Activated CD4-positive, alpha-beta T cell treated with anti-CD3 and anti-CD28 coated beads for 36 hours (primary cell): Measurements from ENCODE around the gene FLAD1. TPM values are rescaled to one million over a fixed set of nuclear protein-coding genes. Genes with fewer than 3 reads are reported as not detected.
A peak's percentile ranks its signal among the peaks of the same experiment; 100 is the strongest.
"Not testable (repeated sequence)": the region's sequence is repeated elsewhere in the genome, so short reads cannot be mapped to it uniquely, and the experiment has no call there.

Experiments
- ATAC-seq: fragments of 200-7000 bp; cut with Tn5 transposase; one replicate; pipeline ENCODE4 v1.10.0; 2021; ENCODE audit warnings: mild to moderate bottlenecking, moderate library complexity
- CTCF ChIA-PET: fragments of 350-600 bp; sonication (Branson Sonifier 250); formaldehyde crosslinking; loops from one replicate; lab custom pipeline; 2021; ENCODE audit warnings: antibody characterized with exemption; lab: Charles Lee
- POLR2A ChIA-PET: fragments of 350-600 bp; sonication (Branson Sonifier 250); formaldehyde crosslinking; loops from one replicate; lab custom pipeline; 2021; ENCODE audit warnings: antibody characterized with exemption, inconsistent platforms; lab: Charles Lee
- DNase-seq: peaks from one replicate; pipeline ENCODE4 v3.0.0-alpha.2; 2020
- H3K27ac Mint-ChIP-seq: one replicate; pipeline ENCODE4 v1.8.0; 2021; ENCODE audit warnings: mixed read lengths
- H3K27me3 Mint-ChIP-seq: one replicate; pipeline ENCODE4 v1.8.0; 2021; ENCODE audit warnings: mixed read lengths
- H3K36me3 Mint-ChIP-seq: one replicate; pipeline ENCODE4 v1.8.0; 2021; ENCODE audit warnings: low read depth, mixed read lengths
- H3K4me1 Mint-ChIP-seq: one replicate; pipeline ENCODE4 v1.8.0; 2021; ENCODE audit warnings: mixed read lengths
- H3K4me3 Mint-ChIP-seq: one replicate; pipeline ENCODE4 v1.8.0; 2021; ENCODE audit warnings: mild to moderate bottlenecking, moderate library complexity, mixed read lengths
- H3K9me3 Mint-ChIP-seq: one replicate; pipeline ENCODE4 v1.8.0; 2021; ENCODE audit warnings: low read depth, mixed read lengths
- intact Hi-C, 2 experiments: fragments of 100-400 bp; cut with DNase I in 1 of 2; cut with micrococcal nuclease in 1 of 2; formaldehyde crosslinking; loops; one replicate each; pipeline versions ENCODE4 v1.14.2 to v1.15.1; 2022 to 2024; cut with DNase I, micrococcal nuclease
- total RNA-seq, 2 experiments: library from RNA; stranded (reverse); gene quantifications; one replicate each; pipeline ENCODE4 v1.2.3, GENCODE V29; 2021

FLAD1 gene
- total RNA-seq, 2 experiments from 2014 or later, result 38.0 to 42.4 TPM

DNA sequence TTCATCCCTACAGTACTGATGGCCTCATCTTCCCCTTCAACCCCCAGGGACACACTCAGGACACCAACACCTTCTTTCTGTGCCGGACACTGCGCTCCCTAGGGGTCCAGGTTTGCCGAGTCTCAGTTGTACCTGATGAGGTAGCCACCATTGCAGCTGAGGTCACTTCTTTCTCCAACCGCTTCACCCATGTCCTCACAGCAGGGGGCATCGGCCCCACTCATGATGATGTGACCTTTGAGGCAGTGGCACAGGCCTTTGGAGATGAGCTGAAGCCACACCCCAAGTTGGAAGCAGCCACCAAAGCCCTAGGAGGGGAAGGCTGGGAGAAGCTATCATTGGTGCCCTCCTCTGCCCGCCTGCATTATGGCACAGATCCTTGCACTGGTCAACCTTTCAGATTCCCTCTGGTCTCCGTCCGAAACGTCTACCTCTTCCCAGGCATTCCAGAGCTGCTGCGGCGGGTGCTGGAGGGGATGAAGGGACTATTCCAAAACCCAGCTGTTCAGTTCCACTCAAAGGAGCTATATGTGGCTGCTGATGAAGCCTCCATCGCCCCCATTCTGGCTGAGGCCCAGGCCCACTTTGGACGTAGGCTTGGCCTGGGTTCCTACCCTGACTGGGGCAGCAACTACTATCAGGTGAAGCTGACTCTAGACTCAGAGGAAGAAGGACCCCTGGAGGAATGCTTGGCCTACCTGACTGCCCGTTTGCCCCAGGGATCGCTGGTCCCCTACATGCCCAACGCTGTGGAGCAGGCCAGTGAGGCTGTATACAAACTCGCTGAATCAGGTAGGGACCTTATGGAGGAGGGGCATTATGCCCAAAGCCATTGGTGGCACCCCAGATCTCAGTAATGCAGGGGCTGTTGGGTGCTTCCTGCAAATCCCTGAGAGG is 5.2 kb downstream of the FLAD1 start:
- no peak overlapping the region for H3K4me3 Mint-ChIP-seq
- CTCF ChIA-PET, result interaction anchor here (1.0 to 2.2 kb wide), 5 partner anchors 10 to 52 kb away, joined by 3 to 9 read pairs (median 3); partner anchors contain the start of gene PYGO2
- H3K36me3 Mint-ChIP-seq, result peaks cover 23% of the 10 kb centered on the region
- peaks cover 19% of the 10 kb centered on the region for H3K4me1 Mint-ChIP-seq
- DNase-seq (peak; percentile 32), ATAC-seq (no peak)
- H3K27me3 Mint-ChIP-seq, result no peaks in the 10 kb centered on the region
- H3K27ac Mint-ChIP-seq, result no peak overlapping the region
- POLR2A ChIA-PET, result interaction anchor here (0.7 kb wide), 1 partner anchor 9 kb away, joined by 3 read pairs; no protein-coding TSS in a partner anchor
- H3K9me3 Mint-ChIP-seq, result no peaks in the 10 kb centered on the region
- intact Hi-C loops, result no loop called here

DNA sequence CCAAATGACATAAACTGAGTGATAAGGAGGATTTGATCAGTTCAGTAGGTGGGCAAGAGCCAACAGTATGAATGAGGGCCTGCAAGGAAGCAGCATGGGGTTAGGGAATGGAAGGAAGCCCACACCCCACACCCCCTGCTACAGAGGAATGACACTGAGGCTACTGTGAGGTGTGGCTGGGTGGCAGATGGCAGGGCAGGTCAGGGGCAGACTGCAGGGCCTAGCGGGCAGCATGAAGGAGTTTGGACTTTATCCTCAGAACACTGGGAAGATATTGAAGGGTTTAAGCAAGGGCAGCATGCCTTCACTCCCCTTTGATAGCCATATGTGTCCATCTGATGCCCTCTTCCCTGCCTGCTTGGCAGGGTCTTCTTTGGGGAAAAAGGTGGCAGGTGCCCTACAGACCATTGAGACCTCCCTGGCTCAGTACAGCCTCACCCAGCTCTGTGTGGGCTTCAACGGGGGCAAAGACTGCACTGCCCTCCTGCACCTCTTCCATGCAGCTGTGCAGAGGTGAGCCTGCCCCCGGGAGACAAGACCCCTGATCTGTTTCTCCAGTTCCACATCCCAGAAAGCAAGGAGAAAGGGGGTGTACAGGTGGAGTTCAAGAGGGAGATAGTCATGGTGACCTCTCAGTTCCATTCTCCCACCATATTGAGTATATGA is 6.2 kb downstream of the FLAD1 start:
- ChIA-PET POLR2A (no interaction called here), CTCF (interaction anchor here (1.0 to 2.2 kb wide), 2 partner anchors 9 to 27 kb away, joined by 3 to 9 read pairs; no protein-coding TSS in a partner anchor)
- Mint-ChIP-seq H3K4me1 (peaks cover 15% of the 10 kb centered on the region), H3K9me3 (no peaks in the 10 kb centered on the region), H3K27me3 (no peaks in the 10 kb centered on the region), H3K36me3 (peaks cover 23% of the 10 kb centered on the region), H3K4me3 (no peak overlapping the region), H3K27ac (no peak overlapping the region)
- ATAC-seq (no peak), DNase-seq (no peak)
- intact Hi-C loops, result no loop called here

DNA sequence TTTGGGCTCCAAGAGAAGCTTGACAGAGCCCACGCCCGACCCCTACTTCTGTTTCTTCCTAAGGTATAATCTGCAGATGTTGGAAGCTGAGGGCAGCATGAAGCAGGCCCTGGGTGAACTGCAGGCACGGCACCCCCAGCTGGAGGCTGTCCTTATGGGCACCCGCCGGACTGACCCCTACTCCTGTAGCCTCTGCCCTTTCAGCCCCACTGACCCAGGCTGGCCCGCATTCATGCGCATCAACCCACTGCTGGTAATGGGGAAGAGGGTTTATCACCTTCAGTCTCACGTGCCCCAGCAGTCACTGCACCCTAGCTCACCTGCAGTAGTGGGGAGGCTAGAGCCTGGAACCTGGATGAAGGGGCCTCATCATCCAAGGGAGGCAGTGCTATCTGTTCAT is 7.1 kb downstream of the FLAD1 start:
- Mint-ChIP-seq H3K36me3 (peaks cover 20% of the 10 kb centered on the region), H3K9me3 (no peaks in the 10 kb centered on the region), H3K27ac (no peak overlapping the region), H3K4me1 (peaks cover 9% of the 10 kb centered on the region), H3K4me3 (no peak overlapping the region), H3K27me3 (no peaks in the 10 kb centered on the region)
- CTCF ChIA-PET, result no interaction called here
- ATAC-seq (no peak), DNase-seq (no peak)
- intact Hi-C loops, result no loop called here
- POLR2A ChIA-PET, result interaction anchor here (0.6 kb wide), 1 partner anchor 234 kb away, joined by 3 read pairs; no protein-coding TSS in a partner anchor

DNA sequence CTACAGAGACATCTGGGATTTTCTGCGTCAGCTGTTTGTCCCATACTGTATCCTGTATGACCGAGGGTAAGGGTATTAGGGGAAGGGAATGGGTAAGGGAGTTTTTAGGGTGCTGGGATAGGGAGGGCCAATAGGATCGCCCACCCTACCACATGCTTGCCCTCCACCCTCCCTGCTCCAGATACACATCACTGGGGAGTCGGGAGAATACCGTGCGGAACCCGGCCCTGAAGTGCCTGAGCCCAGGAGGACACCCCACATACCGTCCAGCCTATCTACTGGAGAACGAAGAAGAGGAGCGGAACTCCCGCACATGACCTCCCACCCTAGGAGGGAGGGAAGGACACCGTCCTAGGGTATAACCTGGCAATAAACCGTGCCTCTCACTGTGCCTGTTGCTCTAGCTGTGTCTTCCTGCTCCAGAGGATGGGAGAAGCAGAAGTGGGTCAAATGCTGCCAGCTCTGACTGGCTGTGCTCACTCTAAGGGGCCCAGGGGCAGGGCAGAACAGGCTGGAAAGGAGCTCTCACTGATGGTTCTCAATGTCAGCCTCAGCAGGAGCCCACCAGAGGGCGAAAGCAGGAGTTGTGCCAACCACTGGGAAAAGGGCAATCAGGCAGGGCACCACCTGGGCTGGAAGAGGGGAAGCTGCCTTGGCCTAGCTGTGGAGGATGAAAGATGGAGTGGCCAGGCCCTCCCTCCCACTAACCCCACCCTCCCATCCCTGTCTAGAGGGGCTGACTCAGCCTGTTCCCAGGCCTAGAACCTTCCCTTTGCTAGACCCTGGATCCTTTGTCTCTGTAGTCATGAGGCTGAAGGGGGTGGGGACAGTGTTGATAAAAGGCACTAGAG is 9.8 kb downstream of the FLAD1 start:
- H3K9me3 Mint-ChIP-seq, result no peaks in the 10 kb centered on the region
- H3K36me3 Mint-ChIP-seq, result peaks cover 13% of the 10 kb centered on the region
- ChIA-PET CTCF (interaction anchor here (1.3 to 8.6 kb wide), 3 partner anchors 9 to 92 kb away, joined by 3 to 82 read pairs (median 6); partner anchors contain the start of gene FLAD1), POLR2A (interaction anchor here (0.7 to 1.3 kb wide), 2 partner anchors 19 to 37 kb away, joined by 3 to 4 read pairs; partner anchors contain the start of gene PBXIP1)
- intact Hi-C loops, result no loop called here
- DNase-seq, result peak; percentile 24
- H3K27ac Mint-ChIP-seq, result no peak overlapping the region
- peaks cover 23% of the 10 kb centered on the region for H3K4me1 Mint-ChIP-seq
- no peak overlapping the region for H3K4me3 Mint-ChIP-seq
- H3K27me3 Mint-ChIP-seq, result no peaks in the 10 kb centered on the region
- ATAC-seq, result peak; percentile 14

DNA sequence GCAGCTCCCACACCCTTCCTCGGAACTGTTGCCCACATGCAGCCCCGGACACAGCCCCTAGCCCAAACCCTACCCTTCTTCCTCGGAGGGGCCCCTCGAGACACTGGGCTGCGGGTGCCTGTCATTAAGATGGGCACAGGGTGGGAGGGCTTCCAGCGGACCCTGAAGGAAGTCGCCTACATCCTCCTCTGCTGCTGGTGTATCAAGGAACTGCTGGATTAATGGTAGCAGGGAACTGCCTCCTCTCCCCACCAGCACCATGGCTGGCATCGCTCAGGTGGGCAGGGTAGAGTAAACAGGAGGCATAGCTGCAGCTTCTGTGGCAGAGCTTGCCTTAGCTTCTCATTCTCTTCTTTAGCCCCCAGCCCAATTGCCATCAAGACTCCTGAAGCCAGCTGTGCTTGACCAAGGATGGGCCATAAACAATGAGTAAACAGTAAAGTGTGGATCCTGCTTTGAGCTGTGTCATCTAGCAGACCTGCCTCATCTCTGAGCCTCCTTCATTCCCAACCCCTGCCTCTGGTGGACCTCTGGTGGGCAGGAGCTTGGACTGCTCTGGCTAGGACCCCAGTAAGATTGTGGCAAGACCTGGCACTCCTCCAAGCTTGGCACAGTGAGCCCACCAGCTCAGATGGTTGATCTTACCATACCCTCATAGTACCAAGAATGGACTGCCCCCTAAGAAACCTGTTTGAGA is 10.6 kb downstream of the FLAD1 start, which contains the start of gene LENEP:
Gene LENEP, plus strand, starts transcription at position 15 of the 697 bp plus-strand sequence. Its CDS starts 22 bp downstream, at position 37.
- no peaks in the 10 kb centered on the region for H3K27me3 Mint-ChIP-seq
- ChIA-PET POLR2A (interaction anchor here (1.1 to 1.3 kb wide), 2 partner anchors 14 to 20 kb away, joined by 3 to 4 read pairs; no protein-coding TSS in a partner anchor), CTCF (interaction anchor here (0.7 to 8.6 kb wide), 8 partner anchors 10 to 907 kb away, joined by 3 to 82 read pairs (median 4); partner anchors contain the start of gene FLAD1)
- ATAC-seq, result no peak
- H3K27ac Mint-ChIP-seq, result no peak within 1 kb of the TSS
- peaks cover 26% of the 10 kb centered on the region for H3K4me1 Mint-ChIP-seq
- H3K36me3 Mint-ChIP-seq, result peaks cover 9% of the 10 kb centered on the region
- H3K4me3 Mint-ChIP-seq, result no peak within 1 kb of the TSS
- no peaks in the 10 kb centered on the region for H3K9me3 Mint-ChIP-seq
- intact Hi-C loops, result no loop called here
- DNase-seq, result no peak

DNA sequence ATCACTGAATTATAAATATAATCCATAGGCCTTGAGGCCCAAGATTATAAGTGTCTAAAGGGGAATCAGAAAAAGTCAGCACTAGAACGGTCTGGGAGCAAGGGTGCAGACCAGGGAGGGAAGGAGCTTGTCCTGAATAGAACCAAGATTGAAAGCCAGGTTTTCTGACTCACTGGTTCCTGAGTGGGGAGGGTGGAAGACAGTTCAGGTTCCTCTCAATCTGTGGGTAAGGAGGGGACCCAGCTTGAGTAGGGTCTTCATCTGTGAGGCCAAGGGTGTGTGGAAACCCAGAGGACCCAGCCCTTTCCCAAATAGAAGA is 11.1 kb downstream of the FLAD1 start:
- CTCF ChIA-PET, result interaction anchor here (0.7 to 8.6 kb wide), 10 partner anchors 11 to 906 kb away, joined by 3 to 82 read pairs (median 4); partner anchors contain the start of genes ADAM15 and FLAD1
- Mint-ChIP-seq H3K4me3 (no peak overlapping the region), H3K27ac (no peak overlapping the region), H3K4me1 (peaks cover 27% of the 10 kb centered on the region), H3K27me3 (no peaks in the 10 kb centered on the region), H3K9me3 (no peaks in the 10 kb centered on the region), H3K36me3 (peaks cover 5% of the 10 kb centered on the region)
- DNase-seq, result no peak
- intact Hi-C loops, result no loop called here
- ATAC-seq, result no peak
- POLR2A ChIA-PET, result interaction anchor here (1.1 kb wide), 1 partner anchor 14 kb away, joined by 4 read pairs; no protein-coding TSS in a partner anchor

DNA sequence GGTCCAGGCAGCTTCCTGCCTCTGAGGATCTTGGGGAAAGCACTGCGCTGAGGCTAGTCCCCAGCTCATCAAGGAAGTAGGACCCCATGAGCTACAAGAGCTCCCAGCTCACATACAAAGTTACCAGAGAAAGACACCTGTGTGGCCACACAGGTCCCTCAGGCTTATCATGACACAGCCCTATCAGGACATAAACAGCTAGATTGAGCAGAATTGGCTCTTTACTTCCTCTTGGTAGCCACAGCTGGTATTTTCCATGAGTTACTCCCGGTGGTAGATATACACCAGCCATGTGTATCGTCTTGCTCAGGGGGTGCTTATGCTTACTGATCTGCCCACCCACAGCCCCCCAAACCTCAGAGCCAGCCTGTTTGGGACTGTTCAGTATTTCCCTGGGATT is 11.4 kb downstream of the FLAD1 start:
- no peaks in the 10 kb centered on the region for H3K27me3 Mint-ChIP-seq
- POLR2A ChIA-PET, result interaction anchor here (1.1 kb wide), 1 partner anchor 13 kb away, joined by 4 read pairs; no protein-coding TSS in a partner anchor
- peaks cover 28% of the 10 kb centered on the region for H3K4me1 Mint-ChIP-seq
- ATAC-seq (no peak), DNase-seq (no peak)
- no peak overlapping the region for H3K27ac Mint-ChIP-seq
- no peaks in the 10 kb centered on the region for H3K9me3 Mint-ChIP-seq
- intact Hi-C loops, result no loop called here
- H3K36me3 Mint-ChIP-seq, result peaks cover 4% of the 10 kb centered on the region
- CTCF ChIA-PET, result interaction anchor here (0.6 to 8.6 kb wide), 12 partner anchors 11 to 906 kb away, joined by 3 to 82 read pairs (median 4); partner anchors contain the start of genes ADAM15 and FLAD1
- H3K4me3 Mint-ChIP-seq, result no peak overlapping the region

DNA sequence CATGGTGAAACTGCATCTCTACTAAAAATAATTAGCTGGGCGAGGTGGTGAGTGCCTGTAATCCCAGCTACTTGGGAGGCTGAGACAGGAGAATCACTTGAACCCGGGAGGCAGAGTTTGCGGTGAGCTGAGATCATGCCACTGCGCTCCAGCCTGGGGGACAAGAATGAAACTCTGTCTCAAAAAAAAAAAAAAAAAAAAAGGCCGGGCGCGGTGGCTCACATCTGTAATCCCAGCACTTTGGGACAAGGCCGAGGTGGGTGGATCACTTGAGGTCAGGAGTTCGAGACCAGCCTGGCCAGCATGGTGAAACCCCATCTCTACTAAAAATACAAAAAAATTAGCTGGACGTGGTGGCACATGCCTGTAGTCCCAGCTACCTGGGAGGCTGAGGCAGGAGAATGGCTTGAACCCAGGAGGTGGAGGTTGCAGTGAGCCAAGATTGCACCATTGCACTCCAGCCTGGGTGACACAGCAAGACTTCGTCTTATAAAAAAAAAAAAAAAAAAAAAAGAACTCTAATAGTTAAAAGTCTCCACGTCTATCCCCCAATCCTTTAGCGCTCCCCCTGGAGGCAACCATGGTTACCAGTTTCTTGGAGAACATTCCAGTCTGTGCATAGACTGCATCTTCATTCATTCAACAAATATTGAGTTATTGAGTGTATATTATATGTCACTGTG is 12.3 kb downstream of the FLAD1 start:
- H3K4me3 Mint-ChIP-seq, H3K27ac Mint-ChIP-seq, H3K36me3 Mint-ChIP-seq, intact Hi-C loops, POLR2A ChIA-PET, H3K9me3 Mint-ChIP-seq, ATAC-seq, H3K27me3 Mint-ChIP-seq: not testable (repeated sequence)
- DNase-seq, result peak; percentile 36
- peaks cover 34% of the 10 kb centered on the region for H3K4me1 Mint-ChIP-seq
- CTCF ChIA-PET, result interaction anchor here (0.6 to 8.6 kb wide), 9 partner anchors 12 to 57 kb away, joined by 3 to 82 read pairs (median 4); partner anchors contain the start of genes ADAM15 and FLAD1

DNA sequence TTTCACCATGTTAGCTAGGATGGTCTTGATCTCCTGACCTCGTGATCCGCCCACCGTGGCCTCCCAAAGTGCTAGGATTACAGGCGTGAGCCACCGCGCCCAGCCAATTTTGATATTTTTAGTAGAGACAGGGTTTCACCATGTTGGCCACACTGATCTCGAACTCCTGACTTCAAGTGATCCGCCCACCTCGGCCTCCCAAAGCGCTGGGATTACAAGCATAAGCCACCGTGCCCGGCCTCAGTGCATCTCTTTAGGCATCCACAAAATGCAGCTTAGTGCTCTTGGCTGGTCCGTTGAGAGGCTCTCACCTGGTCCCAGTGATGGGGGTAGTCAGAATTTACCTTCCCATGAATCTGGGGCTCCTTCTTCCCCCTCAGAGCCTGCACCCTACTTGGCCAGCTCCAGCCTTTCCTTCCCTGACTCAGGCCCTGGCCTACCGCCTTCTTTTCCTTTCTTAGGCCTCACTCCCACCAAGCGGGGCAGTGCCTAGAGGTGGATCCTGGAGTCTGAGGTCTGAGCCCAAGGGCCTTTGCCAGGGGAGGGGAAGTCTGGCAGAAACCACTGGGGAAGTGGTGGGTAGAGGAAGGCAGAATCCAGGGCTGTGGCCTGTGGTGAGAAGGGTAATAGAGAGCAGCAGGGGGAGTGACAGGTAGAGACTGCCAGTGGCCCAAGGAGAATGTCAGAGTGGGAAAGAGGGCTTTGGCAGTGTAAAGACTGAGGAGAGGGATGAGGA is 14.0 kb downstream of the FLAD1 start:
- CTCF ChIA-PET, result interaction anchor here (0.6 to 8.6 kb wide), 8 partner anchors 13 to 238 kb away, joined by 3 to 86 read pairs (median 4); partner anchors contain the start of gene FLAD1
- Mint-ChIP-seq H3K4me1 (peaks cover 34% of the 10 kb centered on the region), H3K27ac (no peak overlapping the region), H3K27me3 (no peaks in the 10 kb centered on the region), H3K36me3 (no peaks in the 10 kb centered on the region), H3K4me3 (no peak overlapping the region), H3K9me3 (no peaks in the 10 kb centered on the region)
- ATAC-seq (no peak), DNase-seq (peak; percentile 11)
- POLR2A ChIA-PET, result interaction anchor here (0.5 to 0.8 kb wide), 3 partner anchors 11 to 29 kb away, joined by 3 to 6 read pairs (median 3); no protein-coding TSS in a partner anchor
- intact Hi-C loops, result no loop called here
